ENCODE measurements around the gene PIEZO2. TPM values are rescaled to one million over a fixed set of nuclear protein-coding genes. Genes with fewer than 3 reads are reported as not detected.

PIEZO2 gene
- total RNA-seq, 1 donor from 2014 or later = 8.4 TPM

DNA sequence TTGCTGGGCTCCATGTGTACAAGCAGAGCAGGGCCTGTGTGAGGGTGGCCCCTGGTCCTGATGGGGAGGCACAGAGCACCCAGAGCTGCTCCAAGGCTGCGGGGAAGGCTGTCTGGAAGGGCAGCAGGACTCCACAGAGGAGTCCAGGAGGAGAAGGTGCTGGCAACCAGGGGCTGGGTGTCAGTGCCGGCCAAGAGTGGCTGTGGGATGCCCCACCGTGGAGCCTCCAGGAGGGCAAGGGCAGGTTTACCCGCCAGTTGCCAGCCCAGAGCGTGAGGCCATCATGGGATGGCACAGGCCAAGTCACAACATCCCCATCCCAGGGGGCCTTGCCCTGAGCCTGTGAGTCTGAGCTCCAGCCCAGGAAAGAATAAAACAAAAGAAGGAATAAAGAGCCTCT lies 381.7 kb downstream of the PIEZO2 start:
- TF ChIP-seq, protein P1, sequence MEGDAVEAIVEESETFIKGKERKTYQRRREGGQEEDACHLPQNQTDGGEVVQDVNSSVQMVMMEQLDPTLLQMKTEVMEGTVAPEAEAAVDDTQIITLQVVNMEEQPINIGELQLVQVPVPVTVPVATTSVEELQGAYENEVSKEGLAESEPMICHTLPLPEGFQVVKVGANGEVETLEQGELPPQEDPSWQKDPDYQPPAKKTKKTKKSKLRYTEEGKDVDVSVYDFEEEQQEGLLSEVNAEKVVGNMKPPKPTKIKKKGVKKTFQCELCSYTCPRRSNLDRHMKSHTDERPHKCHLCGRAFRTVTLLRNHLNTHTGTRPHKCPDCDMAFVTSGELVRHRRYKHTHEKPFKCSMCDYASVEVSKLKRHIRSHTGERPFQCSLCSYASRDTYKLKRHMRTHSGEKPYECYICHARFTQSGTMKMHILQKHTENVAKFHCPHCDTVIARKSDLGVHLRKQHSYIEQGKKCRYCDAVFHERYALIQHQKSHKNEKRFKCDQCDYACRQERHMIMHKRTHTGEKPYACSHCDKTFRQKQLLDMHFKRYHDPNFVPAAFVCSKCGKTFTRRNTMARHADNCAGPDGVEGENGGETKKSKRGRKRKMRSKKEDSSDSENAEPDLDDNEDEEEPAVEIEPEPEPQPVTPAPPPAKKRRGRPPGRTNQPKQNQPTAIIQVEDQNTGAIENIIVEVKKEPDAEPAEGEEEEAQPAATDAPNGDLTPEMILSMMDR (IDR thresholded peaks at IDR 0.05; ENCODE audit: unreplicated experiment) = no peak
- peaks cover 7% of the 10 kb centered on the region for H3K36me3 Mint-ChIP-seq (ENCODE audit: low read depth, unreplicated experiment)
- H3K4me1 Mint-ChIP-seq (ENCODE audit: unreplicated experiment) = no peaks in the 10 kb centered on the region
- H3K9me3 Mint-ChIP-seq (ENCODE audit: unreplicated experiment) = no peaks in the 10 kb centered on the region
- H3K4me3 Mint-ChIP-seq (ENCODE audit: unreplicated experiment) = no peak overlapping the region
- no peak for DNase-seq (ENCODE audit: low spot score)
- peaks cover 3% of the 10 kb centered on the region for H3K27me3 Mint-ChIP-seq (ENCODE audit: unreplicated experiment)
- H3K27ac Mint-ChIP-seq (ENCODE audit: unreplicated experiment) = no peak overlapping the region

DNA sequence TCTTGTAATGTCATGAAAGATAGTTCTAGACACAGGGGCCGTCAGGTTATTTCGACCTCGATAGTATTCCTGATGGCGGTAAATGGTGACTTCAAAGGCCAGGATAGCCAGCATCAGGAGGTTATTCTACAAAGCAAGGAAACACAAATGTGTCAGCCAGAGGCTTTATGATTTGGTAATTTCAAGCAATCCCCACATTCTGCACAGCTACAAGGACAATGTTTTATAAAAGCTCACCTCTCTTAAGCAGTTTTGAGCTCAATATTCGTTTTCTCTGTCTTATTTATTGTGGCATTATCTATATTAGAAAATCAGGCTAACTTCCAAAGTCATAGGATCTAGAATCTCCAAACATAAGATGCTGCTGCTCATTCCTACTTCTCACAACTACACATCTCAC lies 388.4 kb downstream of the PIEZO2 start:
- no peaks in the 10 kb centered on the region for H3K36me3 Mint-ChIP-seq (ENCODE audit: low read depth, unreplicated experiment)
- no peak overlapping the region for H3K4me3 Mint-ChIP-seq (ENCODE audit: unreplicated experiment)
- no peaks in the 10 kb centered on the region for H3K4me1 Mint-ChIP-seq (ENCODE audit: unreplicated experiment)
- H3K27me3 Mint-ChIP-seq (ENCODE audit: unreplicated experiment) = peaks cover 4% of the 10 kb centered on the region
- H3K9me3 Mint-ChIP-seq (ENCODE audit: unreplicated experiment) = no peaks in the 10 kb centered on the region
- TF ChIP-seq, protein P1 (IDR thresholded peaks at IDR 0.05; ENCODE audit: unreplicated experiment) = no peak
- no peak for DNase-seq (ENCODE audit: low spot score)
- no peak overlapping the region for H3K27ac Mint-ChIP-seq (ENCODE audit: unreplicated experiment)

DNA sequence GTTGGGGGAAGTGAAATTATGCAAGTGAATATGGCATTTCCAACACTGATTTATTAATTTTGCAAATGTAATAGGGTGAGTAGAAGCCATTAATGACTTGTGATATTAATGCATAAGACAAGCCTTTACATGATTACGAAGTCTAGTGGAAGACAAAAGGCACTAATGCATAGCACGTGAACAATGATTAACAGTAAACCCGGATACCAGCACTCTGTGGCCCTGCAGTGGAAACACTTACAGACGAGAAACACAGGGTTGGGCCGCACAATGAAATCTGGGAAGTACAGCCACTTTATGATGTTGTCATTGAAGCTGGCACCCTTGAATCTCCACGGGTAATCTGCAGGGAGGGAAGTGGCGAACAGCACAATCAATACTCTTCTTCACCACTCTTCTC lies 390.1 kb downstream of the PIEZO2 start:
- Mint-ChIP-seq H3K36me3 (ENCODE audit: low read depth, unreplicated experiment) (no peaks in the 10 kb centered on the region), H3K9me3 (ENCODE audit: unreplicated experiment) (no peaks in the 10 kb centered on the region), H3K27ac (ENCODE audit: unreplicated experiment) (no peak overlapping the region), H3K27me3 (ENCODE audit: unreplicated experiment) (peaks cover 2% of the 10 kb centered on the region), H3K4me1 (ENCODE audit: unreplicated experiment) (no peaks in the 10 kb centered on the region), H3K4me3 (ENCODE audit: unreplicated experiment) (no peak overlapping the region)
- TF ChIP-seq, protein P1 (IDR thresholded peaks at IDR 0.05; ENCODE audit: unreplicated experiment) = no peak
- DNase-seq (ENCODE audit: low spot score) = no peak

DNA sequence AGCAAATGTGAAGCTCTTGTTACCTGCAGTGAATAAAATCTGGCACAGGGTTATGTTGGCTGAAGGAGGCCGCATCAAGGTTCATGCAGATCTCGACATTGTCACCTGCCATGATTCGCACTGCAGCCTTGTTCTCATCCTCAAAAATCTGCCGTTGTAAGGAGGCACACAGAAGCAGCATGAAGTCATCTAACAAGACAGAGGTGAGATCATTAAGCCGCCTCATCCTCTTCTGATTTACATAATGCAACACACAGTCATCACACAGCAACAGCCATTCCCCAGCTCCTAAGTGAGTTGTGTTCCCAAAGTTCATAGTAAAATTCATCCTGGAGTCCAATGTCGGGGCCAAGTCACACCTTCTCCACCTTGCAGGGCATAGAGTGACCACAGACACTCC lies 391.4 kb downstream of the PIEZO2 start:
- Mint-ChIP-seq H3K27ac (ENCODE audit: unreplicated experiment) (no peak overlapping the region), H3K4me1 (ENCODE audit: unreplicated experiment) (no peaks in the 10 kb centered on the region), H3K36me3 (ENCODE audit: low read depth, unreplicated experiment) (no peaks in the 10 kb centered on the region), H3K9me3 (ENCODE audit: unreplicated experiment) (no peaks in the 10 kb centered on the region), H3K4me3 (ENCODE audit: unreplicated experiment) (no peak overlapping the region), H3K27me3 (ENCODE audit: unreplicated experiment) (peaks cover 2% of the 10 kb centered on the region)
- no peak for DNase-seq (ENCODE audit: low spot score)
- TF ChIP-seq, protein P1 (IDR thresholded peaks at IDR 0.05; ENCODE audit: unreplicated experiment) = no peak

DNA sequence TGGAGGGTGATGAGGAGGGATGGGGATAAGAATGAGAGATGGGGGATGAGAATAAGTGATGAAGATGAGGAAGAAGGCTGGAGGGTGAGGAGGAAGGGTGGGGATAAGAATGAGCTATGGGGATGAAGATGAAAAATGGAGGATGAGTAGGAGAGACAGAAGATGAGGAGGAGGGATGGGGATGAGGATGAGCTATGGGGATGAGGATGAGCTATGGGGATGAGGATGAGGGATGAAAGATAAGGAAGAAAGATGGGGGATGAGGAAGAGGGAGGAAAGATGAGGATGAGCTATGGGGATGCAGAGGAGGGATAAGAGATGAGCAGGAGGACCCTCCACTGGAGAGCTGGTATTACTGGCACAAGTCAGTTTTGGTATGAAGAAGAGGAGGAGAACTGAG lies 392.0 kb downstream of the PIEZO2 start:
- Mint-ChIP-seq H3K27ac (ENCODE audit: unreplicated experiment) (no peak overlapping the region), H3K36me3 (ENCODE audit: low read depth, unreplicated experiment) (no peaks in the 10 kb centered on the region), H3K4me3 (ENCODE audit: unreplicated experiment) (no peak overlapping the region), H3K9me3 (ENCODE audit: unreplicated experiment) (no peaks in the 10 kb centered on the region), H3K27me3 (ENCODE audit: unreplicated experiment) (peaks cover 2% of the 10 kb centered on the region), H3K4me1 (ENCODE audit: unreplicated experiment) (no peaks in the 10 kb centered on the region)
- TF ChIP-seq, protein P1 (IDR thresholded peaks at IDR 0.05; ENCODE audit: unreplicated experiment) = no peak
- no peak for DNase-seq (ENCODE audit: low spot score)

Data from endothelial cell (in vitro differentiated cells).